ENCODE measurements around the gene PLBD1.

- TF ChIP-seq, protein P1, sequence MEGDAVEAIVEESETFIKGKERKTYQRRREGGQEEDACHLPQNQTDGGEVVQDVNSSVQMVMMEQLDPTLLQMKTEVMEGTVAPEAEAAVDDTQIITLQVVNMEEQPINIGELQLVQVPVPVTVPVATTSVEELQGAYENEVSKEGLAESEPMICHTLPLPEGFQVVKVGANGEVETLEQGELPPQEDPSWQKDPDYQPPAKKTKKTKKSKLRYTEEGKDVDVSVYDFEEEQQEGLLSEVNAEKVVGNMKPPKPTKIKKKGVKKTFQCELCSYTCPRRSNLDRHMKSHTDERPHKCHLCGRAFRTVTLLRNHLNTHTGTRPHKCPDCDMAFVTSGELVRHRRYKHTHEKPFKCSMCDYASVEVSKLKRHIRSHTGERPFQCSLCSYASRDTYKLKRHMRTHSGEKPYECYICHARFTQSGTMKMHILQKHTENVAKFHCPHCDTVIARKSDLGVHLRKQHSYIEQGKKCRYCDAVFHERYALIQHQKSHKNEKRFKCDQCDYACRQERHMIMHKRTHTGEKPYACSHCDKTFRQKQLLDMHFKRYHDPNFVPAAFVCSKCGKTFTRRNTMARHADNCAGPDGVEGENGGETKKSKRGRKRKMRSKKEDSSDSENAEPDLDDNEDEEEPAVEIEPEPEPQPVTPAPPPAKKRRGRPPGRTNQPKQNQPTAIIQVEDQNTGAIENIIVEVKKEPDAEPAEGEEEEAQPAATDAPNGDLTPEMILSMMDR (IDR thresholded peaks at IDR 0.05; ENCODE audit: insufficient read depth, low read length, poor library complexity, severe bottlenecking) = peak; percentile 12
- no peak for TF ChIP-seq EZH2phosphoT487 (conservative IDR thresholded peaks at IDR 0.05; ENCODE audit: low read length)
Measured at GRCh38 chr12:14514154-14514842, 53.4 kb downstream of the PLBD1 start.

Measured in SU-DHL-6 (cell line).